Measurements from ENCODE around the gene CUX1.

DNA sequence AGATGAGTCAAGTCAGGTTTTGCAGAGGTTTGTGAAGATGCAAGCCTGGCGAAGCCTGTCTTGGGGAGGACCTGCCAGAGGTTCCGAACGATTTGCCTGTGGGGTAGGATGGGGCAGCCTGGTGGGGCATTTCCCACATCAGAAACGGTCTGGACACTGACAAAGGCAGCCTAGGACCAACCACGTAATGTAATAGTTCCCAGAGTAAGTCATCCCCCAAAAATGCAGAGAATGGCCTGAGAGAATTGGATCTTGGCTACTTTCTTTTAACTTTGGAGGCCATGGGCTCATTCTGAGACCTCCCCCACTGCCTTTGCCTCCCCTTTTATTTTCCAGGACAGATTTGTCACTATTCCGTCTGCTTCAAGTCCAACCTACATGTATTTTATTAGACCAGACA, 300.3 kb downstream of the CUX1 start:
- TF ChIP-seq ZNF274 (IDR thresholded peaks at IDR 0.05; ENCODE audit: low read depth, low read length) (no peak), SUZ12 (IDR thresholded peaks at IDR 0.05; ENCODE audit: extremely low read depth, insufficient read depth, insufficient read length) (no peak), YY1 (IDR thresholded peaks at IDR 0.05; ENCODE audit: insufficient read depth, insufficient read length) (no peak)

Data from NT2/D1 (cell line).